HEK293 (cell line): ENCODE data around the gene SLX9.

Experiments
- CTCF ChIA-PET: fragments of 350-600 bp; formaldehyde crosslinking; extraction: SDS; loops from one replicate; lab custom pipeline; 2021; ENCODE audit warnings: antibody characterized with exemption; lab: Yijun Ruan, JAX
- POLR2A ChIA-PET: fragments of 300-600 bp; formaldehyde crosslinking; extraction: SDS; loops from one replicate; lab custom pipeline; 2020; ENCODE audit warnings: antibody characterized with exemption, inconsistent platforms; lab: Yijun Ruan, JAX
- H3K27ac ChIP-seq: fragments of 200-500 bp; sonication (Bioruptor generic); 2 replicates; pipeline ENCODE4 v1.5.1; 2014; ENCODE audit warnings: low read depth, low read length, control low read depth, inconsistent platforms; ENCODE audit errors: extremely low read depth
- H3K36me3 ChIP-seq, 2 experiments: fragments of 200-500 bp in 1 of 2; sonication (Bioruptor generic) in 1 of 2; 1 replicate in 1 of 2; 2 replicates in 1 of 2; pipeline ENCODE4 v1.5.1; 2014 to 2017; ENCODE audit warnings: inconsistent platforms in 2 of 2, low read length in 2 of 2; ENCODE audit not compliant: control insufficient read depth in 2 of 2, insufficient read depth in 1 of 2
- H3K4me1 ChIP-seq: fragments of 200-500 bp; sonication (Bioruptor generic); 2 replicates; pipeline ENCODE4 v1.5.1; 2014; ENCODE audit warnings: mild to moderate bottlenecking, low read length, inconsistent platforms; ENCODE audit not compliant: control insufficient read depth, insufficient read depth
- H3K4me3 ChIP-seq: 2 replicates; pipeline ENCODE4 v1.5.1; 2011; ENCODE audit warnings: low read depth, mild to moderate bottlenecking, control low read depth, low read length, moderate library complexity
- H3K9me3 ChIP-seq: fragments of 200-500 bp; sonication (Bioruptor generic); 2 replicates; pipeline ENCODE4 v1.5.1; 2014; ENCODE audit warnings: low read depth, low read length, inconsistent platforms; ENCODE audit not compliant: control insufficient read depth, insufficient read depth
- PRDM10 ChIP-seq: fragments of 450-650 bp; formaldehyde crosslinking; IDR thresholded peaks from 2 replicates; pipeline ENCODE4 v1.5.1; 2016; ENCODE audit warnings: missing biosample characterization, missing genetic modification characterization
- ZBTB1 ChIP-seq: fragments of 450-650 bp; formaldehyde crosslinking; IDR thresholded peaks from 2 replicates; pipeline ENCODE4 v1.5.1; 2016; ENCODE audit warnings: missing biosample characterization, missing genetic modification characterization
- ZBTB10 ChIP-seq: fragments of 450-650 bp; formaldehyde crosslinking; IDR thresholded peaks from 2 replicates; pipeline ENCODE4 v1.5.1; 2016; ENCODE audit warnings: missing biosample characterization, missing genetic modification characterization
- ZBTB48 ChIP-seq: fragments of 450-650 bp; formaldehyde crosslinking; IDR thresholded peaks from 2 replicates; pipeline ENCODE4 v1.5.1; 2016; ENCODE audit warnings: missing biosample characterization, missing genetic modification characterization
- ZEB2 ChIP-seq: fragments of 450-650 bp; formaldehyde crosslinking; IDR thresholded peaks from 2 replicates; pipeline ENCODE4 v1.5.1; 2016; ENCODE audit warnings: missing biosample characterization, missing genetic modification characterization
- ZFP41 ChIP-seq: fragments of 450-650 bp; formaldehyde crosslinking; IDR thresholded peaks from 2 replicates; pipeline ENCODE4 v1.5.1; 2016; ENCODE audit warnings: missing biosample characterization, missing genetic modification characterization, borderline replicate concordance
- ZNF132 ChIP-seq: fragments of 450-650 bp; formaldehyde crosslinking; IDR thresholded peaks from 2 replicates; pipeline ENCODE4 v1.5.1; 2017; ENCODE audit warnings: missing biosample characterization, missing genetic modification characterization, borderline replicate concordance
- ZNF530 ChIP-seq: fragments of 450-650 bp; formaldehyde crosslinking; IDR thresholded peaks from 2 replicates; pipeline ENCODE4 v1.5.1; 2016; ENCODE audit warnings: low read depth, missing biosample characterization, missing genetic modification characterization
- ZNF549 ChIP-seq: fragments of 450-650 bp; IDR thresholded peaks from 2 replicates; pipeline ENCODE4 v1.5.1; 2018; ENCODE audit warnings: missing biosample characterization, missing genetic modification characterization, mild to moderate bottlenecking, inconsistent platforms, moderate library complexity
- ZNF664 ChIP-seq: fragments of 450-650 bp; formaldehyde crosslinking; IDR thresholded peaks from 2 replicates; pipeline ENCODE4 v1.5.1; 2016; ENCODE audit warnings: missing biosample characterization, missing genetic modification characterization
- ZNF843 ChIP-seq: fragments of 450-650 bp; formaldehyde crosslinking; IDR thresholded peaks from 2 replicates; pipeline ENCODE4 v1.5.1; 2016; ENCODE audit warnings: missing biosample characterization, missing genetic modification characterization
- ZSCAN30 ChIP-seq: fragments of 450-650 bp; IDR thresholded peaks from 2 replicates; pipeline ENCODE4 v1.5.1; 2018; ENCODE audit warnings: missing biosample characterization, mild to moderate bottlenecking, missing genetic modification characterization, moderate library complexity
- TF ChIP-seq, protein P1 (sequence below): IDR thresholded peaks from 2 replicates; pipeline ENCODE4 v1.6.1; 2011; ENCODE audit warnings: mild to moderate bottlenecking, low read depth, low read length, borderline replicate concordance
- TF ChIP-seq, protein P2 (sequence below): fragments of 450-650 bp; formaldehyde crosslinking; IDR thresholded peaks from 2 replicates; pipeline ENCODE4 v1.5.1; 2016; ENCODE audit warnings: missing biosample characterization, missing genetic modification characterization
- TF ChIP-seq, protein P3 (sequence below): fragments of 450-650 bp; formaldehyde crosslinking; IDR thresholded peaks from 2 replicates; pipeline ENCODE4 v1.5.1; 2017; ENCODE audit warnings: missing biosample characterization, missing genetic modification characterization
- TF ChIP-seq, protein P4 (sequence below): fragments of 450-650 bp; formaldehyde crosslinking; IDR thresholded peaks from 2 replicates; pipeline ENCODE4 v1.5.1; 2017; ENCODE audit warnings: missing biosample characterization, mild to moderate bottlenecking, missing genetic modification characterization, moderate library complexity

Gene SLX9

GRCh38 chr21:45004059-45004422, 64.2 kb downstream of the SLX9 start:
- TF ChIP-seq ZBTB1 (tag by site-specific recombination) (no peak), ZBTB48 (tag by site-specific recombination) (no peak), ZEB2 (tag by site-specific recombination) (no peak), ZNF549 (no peak), ZBTB10 (tag by site-specific recombination) (no peak), ZNF664 (no peak), PRDM10 (tag by site-specific recombination) (no peak), ZNF132 (tag by site-specific recombination) (no peak), ZFP41 (tag by site-specific recombination) (no peak), ZNF843 (tag by site-specific recombination) (no peak), ZNF530 (no peak), ZSCAN30 (tag by site-specific recombination) (no peak)
- TF ChIP-seq, protein P1, sequence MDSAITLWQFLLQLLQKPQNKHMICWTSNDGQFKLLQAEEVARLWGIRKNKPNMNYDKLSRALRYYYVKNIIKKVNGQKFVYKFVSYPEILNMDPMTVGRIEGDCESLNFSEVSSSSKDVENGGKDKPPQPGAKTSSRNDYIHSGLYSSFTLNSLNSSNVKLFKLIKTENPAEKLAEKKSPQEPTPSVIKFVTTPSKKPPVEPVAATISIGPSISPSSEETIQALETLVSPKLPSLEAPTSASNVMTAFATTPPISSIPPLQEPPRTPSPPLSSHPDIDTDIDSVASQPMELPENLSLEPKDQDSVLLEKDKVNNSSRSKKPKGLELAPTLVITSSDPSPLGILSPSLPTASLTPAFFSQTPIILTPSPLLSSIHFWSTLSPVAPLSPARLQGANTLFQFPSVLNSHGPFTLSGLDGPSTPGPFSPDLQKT = no peak
- TF ChIP-seq, protein P2, sequence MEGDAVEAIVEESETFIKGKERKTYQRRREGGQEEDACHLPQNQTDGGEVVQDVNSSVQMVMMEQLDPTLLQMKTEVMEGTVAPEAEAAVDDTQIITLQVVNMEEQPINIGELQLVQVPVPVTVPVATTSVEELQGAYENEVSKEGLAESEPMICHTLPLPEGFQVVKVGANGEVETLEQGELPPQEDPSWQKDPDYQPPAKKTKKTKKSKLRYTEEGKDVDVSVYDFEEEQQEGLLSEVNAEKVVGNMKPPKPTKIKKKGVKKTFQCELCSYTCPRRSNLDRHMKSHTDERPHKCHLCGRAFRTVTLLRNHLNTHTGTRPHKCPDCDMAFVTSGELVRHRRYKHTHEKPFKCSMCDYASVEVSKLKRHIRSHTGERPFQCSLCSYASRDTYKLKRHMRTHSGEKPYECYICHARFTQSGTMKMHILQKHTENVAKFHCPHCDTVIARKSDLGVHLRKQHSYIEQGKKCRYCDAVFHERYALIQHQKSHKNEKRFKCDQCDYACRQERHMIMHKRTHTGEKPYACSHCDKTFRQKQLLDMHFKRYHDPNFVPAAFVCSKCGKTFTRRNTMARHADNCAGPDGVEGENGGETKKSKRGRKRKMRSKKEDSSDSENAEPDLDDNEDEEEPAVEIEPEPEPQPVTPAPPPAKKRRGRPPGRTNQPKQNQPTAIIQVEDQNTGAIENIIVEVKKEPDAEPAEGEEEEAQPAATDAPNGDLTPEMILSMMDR (tag by site-specific recombination) = no peak
- TF ChIP-seq, protein P3, sequence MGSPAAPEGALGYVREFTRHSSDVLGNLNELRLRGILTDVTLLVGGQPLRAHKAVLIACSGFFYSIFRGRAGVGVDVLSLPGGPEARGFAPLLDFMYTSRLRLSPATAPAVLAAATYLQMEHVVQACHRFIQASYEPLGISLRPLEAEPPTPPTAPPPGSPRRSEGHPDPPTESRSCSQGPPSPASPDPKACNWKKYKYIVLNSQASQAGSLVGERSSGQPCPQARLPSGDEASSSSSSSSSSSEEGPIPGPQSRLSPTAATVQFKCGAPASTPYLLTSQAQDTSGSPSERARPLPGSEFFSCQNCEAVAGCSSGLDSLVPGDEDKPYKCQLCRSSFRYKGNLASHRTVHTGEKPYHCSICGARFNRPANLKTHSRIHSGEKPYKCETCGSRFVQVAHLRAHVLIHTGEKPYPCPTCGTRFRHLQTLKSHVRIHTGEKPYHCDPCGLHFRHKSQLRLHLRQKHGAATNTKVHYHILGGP (tag by site-specific recombination) = no peak
- TF ChIP-seq, protein P4, sequence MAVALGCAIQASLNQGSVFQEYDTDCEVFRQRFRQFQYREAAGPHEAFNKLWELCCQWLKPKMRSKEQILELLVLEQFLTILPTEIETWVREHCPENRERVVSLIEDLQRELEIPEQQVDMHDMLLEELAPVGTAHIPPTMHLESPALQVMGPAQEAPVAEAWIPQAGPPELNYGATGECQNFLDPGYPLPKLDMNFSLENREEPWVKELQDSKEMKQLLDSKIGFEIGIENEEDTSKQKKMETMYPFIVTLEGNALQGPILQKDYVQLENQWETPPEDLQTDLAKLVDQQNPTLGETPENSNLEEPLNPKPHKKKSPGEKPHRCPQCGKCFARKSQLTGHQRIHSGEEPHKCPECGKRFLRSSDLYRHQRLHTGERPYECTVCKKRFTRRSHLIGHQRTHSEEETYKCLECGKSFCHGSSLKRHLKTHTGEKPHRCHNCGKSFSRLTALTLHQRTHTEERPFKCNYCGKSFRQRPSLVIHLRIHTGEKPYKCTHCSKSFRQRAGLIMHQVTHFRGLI = no peak
- Histone ChIP-seq H3K9me3 (no peaks in the 10 kb centered on the region), H3K4me3 (no peak overlapping the region), H3K27ac (no peak overlapping the region), H3K36me3 (no peaks in the 10 kb centered on the region), H3K4me1 (no peaks in the 10 kb centered on the region)
- CTCF ChIA-PET = interaction anchor here (0.9 kb wide), 1 partner anchor 54 kb away, joined by 3 read pairs; no protein-coding TSS in a partner anchor
- POLR2A ChIA-PET = no interaction called here
